Measurements from ENCODE around the gene SHROOM2.

- TF ChIP-seq SPI1 (IDR thresholded peaks at IDR 0.05; ENCODE audit: borderline replicate concordance, low read depth) (no peak), GABPA (IDR thresholded peaks at IDR 0.05; ENCODE audit: low read depth) (no peak), CTCF (IDR thresholded peaks at IDR 0.05; ENCODE audit: insufficient read depth, low read length) (no peak), POLR2AphosphoS5 (IDR thresholded peaks at IDR 0.05; ENCODE audit: low read depth) (no peak), REST (IDR thresholded peaks at IDR 0.05; ENCODE audit: insufficient replicate concordance, low read depth) (no peak)
Observed at GRCh38 chrX:9953396-9953795, 167.2 kb downstream of the SHROOM2 start.

Data from HL-60 (cell line).